Breast epithelium (tissue), 4 donors: ENCODE results near the gene MAT1A. TPM values are rescaled to one million over a fixed set of nuclear protein-coding genes. Genes with fewer than 3 reads are reported as not detected.
"Not testable (repeated sequence)": the region's sequence is repeated elsewhere in the genome, so short reads cannot be mapped to it uniquely, and the experiment has no call there.

Source experiments
- DNase-seq, 2 donors: peaks; one replicate each; pipeline ENCODE4 v3.0.0-alpha.2; 2019; ENCODE audit warnings: low spot score in 2 of 2
- H3K27ac ChIP-seq, 2 donors: fragments of 200-600 bp; sonication (generic) in 1 of 2; one replicate each; pipeline ENCODE4 v1.5.1; 2016 to 2019; ENCODE audit warnings: mild to moderate bottlenecking in 1 of 2
- H3K27me3 ChIP-seq, 2 donors: fragments of 200-600 bp; sonication (generic) in 1 of 2; one replicate each; pipeline versions ENCODE4 v1.5.1 to v1.6.0; 2017 to 2019; ENCODE audit warnings: control low read depth in 1 of 2, mild to moderate bottlenecking in 1 of 2
- H3K36me3 ChIP-seq: fragments of 200-600 bp; one replicate; pipeline ENCODE4 v1.5.1; 2019
- H3K4me1 ChIP-seq, 2 donors: fragments of 200-600 bp; sonication (generic); one replicate each; pipeline ENCODE4 v1.5.1; 2016 to 2019; ENCODE audit warnings: control low read depth in 1 of 2
- H3K4me3 ChIP-seq, 3 donors: fragments of 200-600 bp; sonication (generic); 1 replicate in 2 of 3; 2 replicates in 1 of 3; pipeline ENCODE4 v1.5.1; 2016 to 2019; ENCODE audit warnings: mild to moderate bottlenecking in 3 of 3, moderate library complexity in 2 of 3
- H3K9me3 ChIP-seq, 2 donors: fragments of 200-600 bp; sonication (generic) in 1 of 2; one replicate each; pipeline ENCODE4 v1.5.1; 2016 to 2019; ENCODE audit warnings: control low read depth in 1 of 2
- intact Hi-C: fragments of 100-400 bp; cut with DNase I; formaldehyde crosslinking; loops from one replicate; pipeline ENCODE4 v1.15.1; 2023; ENCODE audit warnings: low total_unique reads
- total RNA-seq, 3 donors: library from RNA; depleted of rRNA; stranded (reverse); fragments of >200 nt; gene quantifications; one replicate each; pipeline ENCODE4 v1.1.0, GENCODE V29; 2016

Gene MAT1A
- total RNA-seq, 3 donors from 2014 or later: 0.29 to 0.98 TPM; not detected in 1

GRCh38 chr10:80233871-80234270, 55.6 kb downstream of the MAT1A start:
- H3K9me3 ChIP-seq: not testable (repeated sequence)

GRCh38 chr10:80226723-80227122, 62.7 kb downstream of the MAT1A start:
- DNase-seq, H3K4me3 ChIP-seq, intact Hi-C loops, H3K36me3 ChIP-seq, H3K9me3 ChIP-seq, H3K27me3 ChIP-seq, H3K4me1 ChIP-seq, H3K27ac ChIP-seq: not testable (repeated sequence)

More at GRCh38 chr10:80233871-80234270, 55.6 kb downstream of the MAT1A start:
- H3K27ac ChIP-seq, H3K4me1 ChIP-seq, intact Hi-C loops, H3K36me3 ChIP-seq, DNase-seq, H3K4me3 ChIP-seq, H3K27me3 ChIP-seq: not testable (repeated sequence)

- H3K4me3 ChIP-seq, H3K4me1 ChIP-seq, H3K27ac ChIP-seq, H3K9me3 ChIP-seq, intact Hi-C loops, H3K27me3 ChIP-seq, H3K36me3 ChIP-seq, DNase-seq: not testable (repeated sequence)
Observed at GRCh38 chr10:80223031-80223419, 66.4 kb downstream of the MAT1A start.

Other genes with a start within 250 kb of the MAT1A start
- 10 to 100 TPM; 13.3 to 29.7 (median 18.7) TPM for gene TMEM254, start 211.0 kb downstream of the MAT1A start, total RNA-seq
- 10 to 100 TPM in 2 of 3 donors, 1 to 10 TPM in 1; 7.5 to 66.2 (median 13.4) TPM for gene PLAC9, start 156.9 kb downstream of the MAT1A start, total RNA-seq
- gene ANXA11, start 84.1 kb downstream of the MAT1A start, total RNA-seq: 100 to 1,000 TPM in 1 of 3 donors, 10 to 100 TPM in 2; 83.3 to 102 (median 93.4) TPM
- not detected for gene DYDC1, start 67.1 kb upstream of the MAT1A start, total RNA-seq
- gene DYDC2, start 67.1 kb upstream of the MAT1A start, total RNA-seq: under 1 TPM in 1 of 3 donors, not detected in 2; 0.32 TPM
- gene PRXL2A, start 118.9 kb upstream of the MAT1A start, total RNA-seq: 100 to 1,000 TPM in 1 of 3 donors, 10 to 100 TPM in 2; 82.3 to 547 (median 88.4) TPM
- 10 to 100 TPM; 52.8 to 76.8 (median 74.8) TPM for gene TSPAN14, start 164.7 kb upstream of the MAT1A start, total RNA-seq
- under 1 TPM in 2 of 3 donors, not detected in 1; 0.15 to 0.16 TPM for gene SH2D4B, start 248.2 kb upstream of the MAT1A start, total RNA-seq